ENCODE measurements around the gene TSPAN14.

DNA sequence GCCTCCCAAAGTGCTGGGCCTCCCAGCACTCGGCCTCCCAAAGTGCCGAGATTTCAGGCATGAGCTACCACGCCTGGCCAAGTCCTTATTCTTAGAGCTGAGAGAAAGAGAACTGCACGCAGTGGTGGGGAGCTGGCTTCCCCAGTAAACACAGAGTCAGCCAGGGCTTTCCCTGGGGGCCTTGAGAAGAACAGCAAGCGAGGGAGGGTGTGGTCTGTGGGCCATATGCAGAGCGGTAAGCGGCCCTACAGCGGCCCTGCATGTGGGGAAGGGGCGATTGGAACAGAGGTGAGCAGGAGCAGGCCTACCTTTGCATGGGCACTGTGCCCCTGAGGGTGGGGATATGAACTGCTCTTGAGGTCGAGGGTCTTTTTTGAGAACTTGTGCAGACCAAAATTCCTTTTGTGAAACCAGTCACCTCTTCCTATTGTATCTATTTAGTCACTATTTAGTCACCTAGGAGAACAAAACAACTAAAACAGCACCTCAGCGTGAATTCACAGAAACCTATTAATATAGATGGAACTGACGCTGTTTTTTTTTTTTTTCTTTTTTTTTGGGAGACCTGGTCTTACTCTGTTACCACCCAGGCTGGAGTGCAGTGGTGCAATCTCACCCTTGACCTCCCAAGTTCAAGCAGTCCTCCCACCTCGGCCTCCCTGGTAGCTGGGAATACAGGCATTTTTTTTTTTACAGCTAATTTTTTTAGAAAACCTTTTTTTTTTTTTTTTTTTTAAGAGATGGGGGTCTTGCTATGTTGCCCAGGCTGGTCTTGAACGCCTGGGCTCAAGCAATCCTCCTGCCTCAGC is 46.7 kb downstream of the TSPAN14 start:
- no peak for TF ChIP-seq POLR2A (IDR thresholded peaks at IDR 0.05)
- TF ChIP-seq, protein P1, sequence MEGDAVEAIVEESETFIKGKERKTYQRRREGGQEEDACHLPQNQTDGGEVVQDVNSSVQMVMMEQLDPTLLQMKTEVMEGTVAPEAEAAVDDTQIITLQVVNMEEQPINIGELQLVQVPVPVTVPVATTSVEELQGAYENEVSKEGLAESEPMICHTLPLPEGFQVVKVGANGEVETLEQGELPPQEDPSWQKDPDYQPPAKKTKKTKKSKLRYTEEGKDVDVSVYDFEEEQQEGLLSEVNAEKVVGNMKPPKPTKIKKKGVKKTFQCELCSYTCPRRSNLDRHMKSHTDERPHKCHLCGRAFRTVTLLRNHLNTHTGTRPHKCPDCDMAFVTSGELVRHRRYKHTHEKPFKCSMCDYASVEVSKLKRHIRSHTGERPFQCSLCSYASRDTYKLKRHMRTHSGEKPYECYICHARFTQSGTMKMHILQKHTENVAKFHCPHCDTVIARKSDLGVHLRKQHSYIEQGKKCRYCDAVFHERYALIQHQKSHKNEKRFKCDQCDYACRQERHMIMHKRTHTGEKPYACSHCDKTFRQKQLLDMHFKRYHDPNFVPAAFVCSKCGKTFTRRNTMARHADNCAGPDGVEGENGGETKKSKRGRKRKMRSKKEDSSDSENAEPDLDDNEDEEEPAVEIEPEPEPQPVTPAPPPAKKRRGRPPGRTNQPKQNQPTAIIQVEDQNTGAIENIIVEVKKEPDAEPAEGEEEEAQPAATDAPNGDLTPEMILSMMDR (IDR thresholded peaks at IDR 0.05): no peak
